DMS 273 (cell line): Measurements from ENCODE around the gene CA9.

ENCODE experiments used
- DNase-seq: peaks from one replicate; lab custom pipeline; 2025; ENCODE audit not compliant: unreplicated experiment; lab: John Stamatoyannopoulos, UW

CA9 gene

DNA sequence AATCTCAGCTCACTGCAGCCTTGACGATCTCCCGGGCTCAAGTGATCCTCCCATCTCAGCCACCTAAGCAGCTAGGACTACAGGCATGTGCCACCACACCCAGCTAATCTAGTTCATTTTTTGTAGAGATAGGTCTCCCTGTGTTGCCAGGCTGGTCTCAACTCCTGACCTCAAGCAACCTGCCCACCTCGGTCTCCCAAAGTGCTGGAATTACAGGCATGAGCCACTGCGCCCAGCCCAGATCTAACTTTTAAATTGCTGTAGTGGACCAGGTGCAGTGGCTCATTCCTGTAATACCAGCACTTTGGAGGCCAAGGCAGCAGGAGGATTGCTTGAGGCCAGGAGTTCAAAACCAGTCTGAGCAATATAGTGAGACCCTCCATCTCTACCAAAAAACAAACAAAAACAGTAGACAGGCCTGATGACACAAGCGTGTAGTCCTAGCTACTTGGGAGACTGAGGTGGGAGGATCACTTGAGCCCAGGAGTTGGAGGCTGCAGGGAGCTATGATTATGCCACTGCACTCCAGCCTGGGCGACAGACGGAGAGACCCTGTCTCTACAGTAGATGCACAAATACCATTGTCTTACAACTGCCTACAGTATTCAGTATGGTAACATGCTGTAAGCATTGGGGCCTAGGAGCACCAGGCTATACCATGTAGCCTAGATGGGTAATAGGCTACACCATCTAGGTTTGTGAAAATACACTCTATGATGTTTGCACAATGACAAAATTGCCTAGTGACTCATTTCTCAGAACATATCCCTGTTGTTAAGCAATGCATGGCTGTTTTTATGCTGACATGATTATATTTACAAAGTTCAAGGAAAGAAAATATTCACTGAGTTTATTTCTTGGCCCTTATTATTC, 21.5 kb upstream of the CA9 start:
- no peak for DNase-seq

DNA sequence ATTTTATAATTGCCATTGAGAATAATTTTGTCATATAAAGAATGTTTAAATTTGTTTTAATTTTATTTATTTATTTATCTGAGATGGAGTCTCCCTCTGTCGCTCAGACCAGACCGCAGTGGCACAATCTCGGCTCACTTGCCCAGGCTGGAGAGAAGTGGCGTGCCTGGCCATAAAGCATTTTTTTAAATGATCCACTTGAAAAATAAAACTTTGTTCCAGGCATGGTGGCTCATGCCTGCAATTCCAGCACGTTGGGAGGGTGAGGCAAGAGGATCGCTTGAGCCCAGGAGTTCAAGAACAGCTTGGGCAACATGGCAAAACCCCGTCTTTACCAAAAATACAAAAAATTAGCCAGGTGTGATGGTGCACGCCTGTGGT, 20.9 kb upstream of the CA9 start:
- DNase-seq, result no peak

DNA sequence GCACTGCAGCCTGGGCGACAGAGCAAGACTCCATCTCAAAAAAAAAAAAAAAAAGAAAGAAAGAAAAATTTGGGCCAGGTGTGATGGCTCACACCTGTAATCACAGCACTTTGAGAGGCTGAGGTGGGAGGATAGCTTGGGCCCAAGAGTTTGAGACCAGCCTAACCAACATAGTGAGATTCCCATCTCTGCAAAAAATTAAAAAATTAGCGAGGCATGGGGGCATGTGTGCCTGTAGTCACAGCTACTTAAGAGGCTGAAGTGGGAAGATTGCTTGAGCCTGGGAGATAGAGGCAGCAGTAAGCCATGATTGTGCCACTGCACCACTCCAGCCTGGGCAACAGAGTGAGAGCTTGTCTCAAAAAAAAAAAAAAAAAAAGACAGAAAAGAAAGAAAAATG, 20.1 kb upstream of the CA9 start:
- DNase-seq, result no peak

DNA sequence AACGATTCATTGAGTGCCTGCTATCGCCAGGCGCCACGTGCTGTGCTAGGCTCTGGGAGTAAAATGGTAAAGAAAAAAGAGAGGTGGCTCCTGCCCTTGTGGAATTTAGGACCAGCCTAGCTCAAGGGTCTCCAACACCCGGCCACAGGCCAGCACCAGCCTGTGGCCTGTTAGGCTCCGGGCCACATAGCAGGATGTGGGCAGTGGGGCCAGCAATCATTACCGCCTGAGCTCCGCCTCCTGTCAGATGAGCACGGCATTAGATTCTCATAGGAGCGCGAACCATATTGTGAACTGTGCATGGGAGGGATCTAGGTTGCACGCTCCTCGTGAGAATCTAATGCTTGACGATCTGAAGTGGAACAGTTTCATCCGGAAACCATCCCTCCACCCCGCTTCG, 17.4 kb upstream of the CA9 start:
- DNase-seq, result no peak

DNA sequence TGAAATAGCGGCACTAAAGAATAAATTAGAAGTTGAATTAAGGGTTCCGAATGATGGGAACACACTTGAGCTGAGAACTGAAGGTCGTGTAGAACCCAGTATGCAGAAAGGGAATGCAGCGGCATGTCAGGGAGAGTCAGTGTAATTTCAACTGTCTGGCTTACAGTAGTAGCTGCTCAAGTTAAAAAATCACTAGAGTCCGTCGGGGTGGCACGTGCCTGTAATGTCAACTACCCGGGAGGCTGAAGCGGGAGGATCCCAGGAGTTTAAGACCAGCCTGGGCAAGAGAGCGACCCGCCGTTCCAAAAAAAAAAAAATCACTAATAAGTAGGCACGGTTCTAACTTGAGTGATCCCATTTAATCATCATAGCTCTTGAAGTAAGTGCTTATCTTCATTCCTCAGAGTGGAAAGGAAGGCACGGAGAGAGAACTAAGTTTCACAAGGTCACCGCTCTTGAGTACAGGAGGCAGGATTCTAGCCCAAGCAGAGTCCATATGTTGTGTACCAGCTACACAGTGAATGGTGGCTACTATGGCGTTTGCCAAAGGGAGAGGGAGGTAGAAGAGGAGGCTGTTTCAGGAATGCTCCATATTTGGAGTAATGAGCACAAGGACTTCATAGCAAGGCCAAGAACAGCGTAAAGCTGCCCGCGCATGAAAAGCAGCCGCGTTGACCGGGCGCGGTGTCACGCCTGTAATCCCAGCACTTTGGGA, 16.7 kb upstream of the CA9 start:
- DNase-seq, result peak; percentile 86

DNA sequence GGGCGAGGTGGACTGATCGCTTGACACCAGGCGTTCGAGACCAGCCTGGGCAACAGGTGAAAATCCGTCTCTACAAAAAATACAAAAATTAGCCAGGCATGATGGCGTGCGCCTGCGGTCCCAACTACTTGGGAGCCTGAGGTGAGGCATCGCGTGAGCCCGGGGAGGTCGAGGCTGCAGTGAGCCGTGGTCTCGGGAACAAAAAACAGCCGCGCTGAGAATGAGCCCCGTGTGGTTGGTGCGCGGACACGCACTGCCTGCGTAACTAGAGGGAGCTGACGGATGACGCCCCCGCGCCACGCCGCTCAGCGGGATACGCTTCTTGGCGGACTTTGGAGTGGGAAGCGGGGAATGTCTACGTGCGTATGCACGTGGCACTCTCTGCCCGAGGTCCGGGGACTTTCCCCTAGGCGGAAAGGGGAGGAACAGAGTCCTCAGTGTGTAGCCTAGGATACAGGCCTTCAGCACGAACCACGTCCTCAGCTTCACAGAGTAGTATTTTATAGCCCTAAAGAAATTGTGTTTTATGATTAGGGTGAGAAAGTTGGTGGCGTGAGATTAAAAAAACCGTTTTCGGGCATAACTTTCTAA, 16.1 kb upstream of the CA9 start, which contains the start of gene RMRP:
Gene RMRP (minus strand): TSS at position 474 of the 591 bp plus-strand sequence.
- peak; percentile 99 for DNase-seq

DNA sequence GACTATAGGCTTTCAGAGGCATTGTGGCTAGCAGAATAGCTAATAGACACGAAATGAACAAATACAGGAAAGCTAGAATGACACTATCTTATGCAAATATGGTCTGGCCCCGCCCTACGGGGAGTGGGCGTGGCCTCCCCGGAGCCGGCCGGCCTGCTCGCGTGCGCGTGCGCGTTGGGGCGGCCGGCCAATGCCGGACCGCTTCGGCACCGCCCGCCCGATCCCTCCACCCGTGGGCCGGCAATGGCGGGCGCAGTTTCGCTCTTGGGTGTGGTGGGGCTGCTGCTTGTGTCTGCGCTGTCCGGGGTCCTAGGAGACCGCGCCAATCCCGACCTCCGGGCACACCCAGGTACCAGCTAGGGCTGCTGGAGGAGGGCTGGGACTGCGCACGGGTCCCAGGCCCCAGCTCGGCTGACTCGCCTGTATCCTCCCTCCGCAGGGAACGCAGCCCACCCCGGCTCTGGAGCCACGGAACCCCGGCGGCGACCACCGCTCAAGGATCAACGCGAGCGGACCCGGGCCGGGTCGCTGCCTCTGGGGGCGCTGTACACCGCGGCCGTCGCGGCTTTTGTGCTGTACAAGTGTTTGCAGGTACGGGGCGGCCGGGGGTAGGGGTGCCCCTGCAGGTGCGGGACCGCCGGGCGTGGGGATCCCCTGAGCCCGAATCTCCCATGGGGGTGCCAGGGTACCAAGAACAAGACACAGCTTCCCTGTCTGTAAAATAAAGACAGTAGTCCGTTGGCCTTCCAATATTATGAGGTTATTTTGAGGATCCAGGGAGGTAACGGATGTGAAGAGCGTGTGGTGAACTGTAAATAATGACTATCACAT, 15.4 kb upstream of the CA9 start, which contains the start of gene CCDC107:
Gene CCDC107 (plus strand): TSS at position 156 of the 831 bp plus-strand sequence. CDS start 88 bp downstream, at position 244.
- peak; percentile 90 for DNase-seq

DNA sequence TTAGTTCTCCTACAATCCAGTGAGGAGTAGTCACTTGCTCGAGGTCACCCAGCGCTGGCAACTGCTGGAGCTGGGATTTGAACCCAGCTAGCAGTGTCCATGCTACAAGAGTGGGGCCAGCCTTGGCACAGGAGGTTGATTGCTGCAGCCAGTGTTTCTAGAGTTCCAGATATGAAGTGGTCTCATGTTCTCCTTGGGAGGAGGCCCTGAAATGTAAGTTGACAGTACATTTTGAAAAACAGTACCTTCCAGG, 14.8 kb upstream of the CA9 start:
- peak; percentile 62 for DNase-seq

DNA sequence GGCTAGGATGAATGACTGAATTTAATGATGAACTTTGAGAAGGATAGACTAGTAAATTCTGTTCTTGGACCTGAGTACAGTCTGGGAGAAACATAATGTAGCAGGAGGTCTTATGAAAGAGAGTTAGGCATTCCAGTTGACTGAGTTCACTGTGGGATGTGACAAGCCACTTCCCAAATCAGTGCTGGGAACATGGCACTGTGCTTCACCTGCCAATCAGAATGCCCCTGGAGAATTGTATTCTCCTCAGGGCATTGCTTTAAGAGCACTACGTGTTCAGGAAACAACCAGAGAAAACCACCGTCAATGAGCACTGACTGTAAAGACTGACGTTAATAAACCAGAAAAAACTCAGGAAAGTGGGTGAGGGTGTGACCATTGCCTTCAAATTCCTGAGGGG, 14.4 kb upstream of the CA9 start:
- no peak for DNase-seq

DNA sequence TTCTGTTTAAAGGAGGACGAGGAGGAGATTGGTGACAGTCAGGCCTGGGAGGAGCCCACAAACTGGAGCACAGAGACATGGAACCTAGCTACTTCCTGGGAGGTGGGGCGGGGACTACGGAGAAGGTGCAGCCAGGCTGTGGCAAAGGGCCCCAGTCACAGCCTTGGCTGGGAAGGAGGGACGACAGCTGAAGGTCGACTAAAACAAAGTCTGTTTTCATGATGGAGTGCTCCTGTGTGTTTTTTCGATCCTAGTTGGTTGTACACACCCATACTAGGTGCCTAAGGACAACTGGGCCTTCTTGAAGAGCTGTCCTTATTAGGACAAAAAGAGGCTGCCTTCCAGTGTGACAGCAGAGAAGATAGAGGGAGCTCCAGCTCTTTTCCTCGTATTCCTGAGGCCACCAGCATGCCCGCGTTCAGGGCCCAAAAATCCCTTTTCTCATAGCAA, 12.7 kb upstream of the CA9 start:
- DNase-seq, result peak; percentile 43

DNA sequence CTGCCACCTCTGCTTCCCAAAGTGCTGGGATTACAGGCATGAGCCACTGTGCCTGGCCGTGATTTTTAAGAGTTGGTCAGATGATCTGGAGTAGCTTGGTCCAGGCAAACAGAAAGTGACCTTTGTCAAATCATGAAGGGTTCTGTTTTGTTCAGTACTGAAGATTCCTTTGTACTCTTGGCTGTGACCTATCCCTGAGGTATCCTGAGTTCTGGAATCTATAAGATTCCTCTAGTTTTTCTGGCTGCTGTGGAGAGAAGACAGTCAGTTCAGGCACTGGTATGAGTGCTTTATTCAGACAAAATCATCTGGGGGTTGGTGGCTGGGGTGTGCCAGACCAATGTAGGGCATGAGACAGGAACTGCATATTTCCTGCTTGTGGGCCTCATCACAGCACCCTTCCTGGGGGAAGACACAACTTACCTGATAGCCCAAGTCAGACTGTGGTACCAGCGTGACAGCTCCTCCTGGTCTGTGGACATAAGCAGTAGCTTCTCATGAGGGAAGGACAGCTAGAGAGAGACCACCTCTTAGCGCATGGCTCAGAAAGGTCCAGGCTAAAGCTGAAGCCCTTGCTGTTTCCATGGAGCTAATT, 11.9 kb upstream of the CA9 start:
- DNase-seq, result no peak

DNA sequence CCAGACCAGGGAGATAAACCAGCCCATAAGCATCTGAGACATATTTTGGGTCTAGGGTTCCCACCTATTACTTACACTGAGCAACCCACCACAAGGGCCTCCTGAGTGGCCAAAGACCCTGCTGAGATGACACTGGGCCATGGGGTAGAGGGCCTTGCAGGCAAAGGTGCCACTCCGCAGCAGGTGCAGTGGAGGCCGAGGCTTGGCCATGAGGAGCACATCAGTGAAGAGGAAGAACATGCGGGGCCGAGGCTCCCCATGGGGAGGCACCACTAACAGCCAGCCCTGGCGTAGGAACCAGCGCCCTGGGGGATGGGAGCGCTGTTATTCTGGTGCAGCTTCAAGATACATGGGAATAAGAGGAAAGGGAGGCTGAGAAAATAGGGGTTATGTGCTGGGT, 11.3 kb upstream of the CA9 start:
- no peak for DNase-seq

DNA sequence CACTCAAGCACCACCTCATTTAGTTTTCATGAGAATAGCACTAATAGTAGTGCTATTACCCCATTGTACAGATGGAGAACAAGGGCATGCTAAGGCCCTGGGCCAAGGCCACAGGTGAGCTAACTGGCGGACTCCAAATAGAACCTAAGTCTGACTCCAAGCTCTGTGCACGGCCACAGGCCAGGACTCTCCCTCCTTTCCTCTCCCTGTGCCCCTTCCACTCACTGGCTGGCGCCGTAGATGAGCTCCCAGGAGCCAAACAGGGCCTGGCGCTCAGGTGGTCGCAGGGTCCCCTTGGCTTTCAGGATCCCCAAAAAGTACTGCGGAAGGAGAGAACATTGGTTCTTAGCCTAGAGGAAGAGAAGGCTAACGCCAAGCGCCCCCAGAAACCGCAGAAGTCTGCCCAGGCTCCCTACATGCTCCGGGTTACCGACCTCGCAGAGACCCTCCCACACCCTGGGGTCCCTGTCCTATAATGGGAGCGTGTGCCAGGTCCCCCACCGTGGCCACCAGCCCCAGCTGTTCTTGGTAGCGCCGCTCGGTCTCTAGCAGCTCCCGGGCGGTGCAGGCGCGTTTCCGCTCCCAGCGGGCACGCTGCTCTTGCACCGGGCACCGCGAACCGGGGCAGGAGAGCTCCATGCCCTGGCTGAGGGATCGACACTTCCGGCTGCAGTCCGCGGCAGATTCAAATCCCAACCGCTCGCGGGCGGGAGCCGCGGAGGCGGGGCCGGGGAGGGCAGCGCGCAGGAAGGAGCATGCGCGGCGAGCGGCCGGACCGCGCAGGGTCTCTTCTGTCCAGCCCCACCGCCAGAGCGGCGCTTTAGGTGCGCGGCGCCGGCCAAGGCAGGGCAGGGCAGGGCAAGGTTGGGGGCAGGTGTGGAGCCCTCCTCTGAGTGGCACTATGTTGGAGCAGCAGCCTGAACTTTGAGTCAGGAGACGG, 8.9 kb upstream of the CA9 start, which contains the start of gene ARHGEF39:
Gene ARHGEF39 (minus strand): TSS at position 665 of the 940 bp plus-strand sequence. CDS start 26 bp downstream, at position 639.
- DNase-seq, result peak; percentile 92

DNA sequence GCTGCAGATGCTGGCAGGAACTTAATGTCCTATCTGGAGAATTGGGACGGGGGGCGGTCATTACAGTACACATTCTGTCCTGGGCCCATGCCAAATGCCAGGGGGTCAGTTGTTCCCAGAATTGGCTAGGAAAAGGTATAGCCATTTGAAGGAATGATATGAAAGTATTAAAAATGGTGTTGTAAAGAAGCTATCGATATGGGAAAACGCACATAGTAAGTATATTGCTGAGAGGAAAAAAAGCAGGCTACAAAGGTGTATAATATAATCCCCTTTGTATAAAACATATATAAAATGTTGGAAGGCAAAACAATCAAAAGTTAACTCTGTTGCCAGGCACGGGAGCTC, 8.3 kb upstream of the CA9 start:
- DNase-seq, result no peak

DNA sequence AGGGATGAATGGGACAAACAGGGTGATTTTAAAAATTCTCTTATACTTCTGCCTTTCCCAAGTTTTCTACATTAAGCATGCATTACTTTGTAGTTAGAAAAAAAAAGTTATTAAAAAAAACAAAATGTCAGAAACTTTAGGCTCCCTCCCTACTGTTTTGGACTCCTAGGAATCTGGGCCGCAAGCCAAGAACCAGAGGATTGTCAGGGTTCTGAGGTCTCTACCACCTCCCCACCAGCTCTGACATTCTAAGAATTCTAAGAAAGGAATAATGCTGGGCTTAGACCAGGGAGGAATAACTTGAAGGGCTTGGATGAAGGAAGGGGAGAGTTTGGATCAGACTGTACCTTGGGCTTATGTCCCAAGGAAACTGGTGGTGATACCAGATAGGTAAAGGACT, 7.7 kb upstream of the CA9 start:
- DNase-seq, result peak; percentile 26

DNA sequence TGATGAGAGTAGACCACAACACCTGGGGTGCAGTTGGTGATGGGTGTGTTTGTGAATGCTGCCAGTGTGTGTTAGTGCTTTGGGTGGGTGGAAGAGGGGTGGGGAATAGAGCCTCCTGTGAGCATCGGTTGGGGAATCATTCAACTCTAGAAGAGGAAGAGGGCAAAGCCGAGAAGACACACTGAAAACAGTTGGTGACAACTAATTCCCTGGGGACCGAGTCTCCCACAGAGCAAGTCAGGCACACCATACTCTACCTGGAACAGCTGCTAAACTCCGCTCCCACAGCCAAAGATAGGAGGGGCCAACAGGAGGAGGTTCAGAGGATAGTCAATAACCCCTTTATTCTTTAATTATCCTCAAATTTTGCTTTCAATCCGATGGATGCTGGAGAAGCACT, 7.2 kb upstream of the CA9 start:
- no peak for DNase-seq

DNA sequence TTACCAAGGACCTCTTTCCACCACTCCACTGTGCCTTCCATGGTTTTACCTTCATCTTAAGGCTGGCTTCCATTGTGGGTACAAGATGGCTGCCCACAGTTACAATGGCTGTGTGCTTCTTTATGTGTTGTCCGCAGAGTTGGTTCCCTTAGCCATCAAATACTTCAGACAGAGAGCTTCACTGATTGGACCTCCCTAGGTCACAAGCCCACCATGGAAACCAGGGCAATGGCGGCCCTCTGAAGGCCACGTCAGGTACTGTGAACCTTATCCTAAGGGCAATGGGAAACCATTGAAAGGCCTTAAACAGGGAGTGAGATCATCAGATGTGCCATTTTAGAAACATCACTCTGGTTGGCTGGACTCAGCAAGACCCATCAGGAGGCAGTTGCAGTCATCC, 5.8 kb upstream of the CA9 start:
- DNase-seq, result no peak

DNA sequence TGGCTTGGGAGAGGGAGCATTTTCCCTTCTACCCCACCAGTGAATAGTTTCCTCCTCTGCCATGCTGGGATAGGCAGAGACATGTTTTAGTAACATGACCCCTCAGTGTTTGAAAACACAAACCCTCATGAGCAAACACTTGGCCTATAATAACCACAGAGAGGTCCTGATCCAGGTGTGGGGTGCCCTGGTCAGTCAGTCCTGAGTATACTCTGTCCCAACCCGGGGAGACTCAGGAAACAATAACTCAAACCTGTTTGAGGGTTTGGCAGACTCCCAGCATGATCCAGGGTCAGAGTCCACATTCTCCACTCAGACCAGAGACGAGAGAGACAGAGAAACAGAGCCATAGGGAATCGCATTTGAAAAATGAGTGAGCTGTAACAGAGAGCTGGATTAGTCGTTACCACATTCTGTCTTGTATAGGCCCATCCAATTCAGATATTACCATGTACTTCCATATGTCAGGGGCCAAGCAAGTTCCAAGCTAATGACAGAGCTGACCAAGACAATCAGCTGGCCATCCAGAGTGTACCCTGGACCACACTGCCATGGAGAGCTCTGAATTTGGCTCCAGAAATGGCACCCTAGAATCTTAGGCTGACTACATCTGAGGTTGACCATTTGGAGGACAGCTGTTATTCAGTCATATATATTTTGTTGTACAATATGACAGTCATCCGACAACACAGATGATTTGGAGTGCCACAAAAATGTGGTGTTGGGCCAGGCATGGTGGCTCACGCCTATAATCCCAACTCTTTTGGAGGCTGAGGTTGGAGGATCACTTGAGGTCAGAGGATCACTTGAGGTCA, 4.2 kb upstream of the CA9 start:
- no peak for DNase-seq

DNA sequence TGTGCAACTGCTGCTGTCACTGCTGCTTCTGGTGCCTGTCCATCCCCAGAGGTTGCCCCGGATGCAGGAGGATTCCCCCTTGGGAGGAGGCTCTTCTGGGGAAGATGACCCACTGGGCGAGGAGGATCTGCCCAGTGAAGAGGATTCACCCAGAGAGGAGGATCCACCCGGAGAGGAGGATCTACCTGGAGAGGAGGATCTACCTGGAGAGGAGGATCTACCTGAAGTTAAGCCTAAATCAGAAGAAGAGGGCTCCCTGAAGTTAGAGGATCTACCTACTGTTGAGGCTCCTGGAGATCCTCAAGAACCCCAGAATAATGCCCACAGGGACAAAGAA, 265 bp downstream of the CA9 start:
- no peak for DNase-seq
